ENCODE data around the gene RPL3. TPM values are rescaled to one million over a fixed set of nuclear protein-coding genes. Genes with fewer than 3 reads are reported as not detected.

The RPL3 gene
- total and polyA plus RNA-seq, 4 donors = 1,469 to 4,700 (median 2,307) TPM

- Histone ChIP-seq H3K36me3 (ENCODE audit: control insufficient read depth in 1 of 2, insufficient read depth in 2 of 2, low read length in 1 of 2) (no peaks in the 10 kb centered on the region), H3K27ac (ENCODE audit: low read depth in 1 of 2, low read length in 2 of 2) (no peak overlapping the region), H3K9me3 (ENCODE audit: control insufficient read depth, low read length) (no peaks in the 10 kb centered on the region), H3K27me3 (ENCODE audit: control insufficient read depth in 1 of 2, insufficient read depth in 2 of 2, low read length in 1 of 2) (no peaks in the 10 kb centered on the region), H3K4me3 (ENCODE audit: low read length in 2 of 2) (no peak overlapping the region), H3K4me1 (ENCODE audit: control insufficient read depth in 1 of 2, insufficient read depth in 2 of 2, low read length in 2 of 2) (no peaks in the 10 kb centered on the region)
- WGBS, 2 donors = 82 to 84% methylated on average over 13 of the region's 13 CpGs
- no peak for DNase-seq
- intact Hi-C loops (cut with DNase I) = no loop called here
- no peak for ATAC-seq (ENCODE audit: low FRiP score)
Observed at GRCh38 chr22:39278040-39278439, 41.4 kb downstream of the RPL3 start.

DNA sequence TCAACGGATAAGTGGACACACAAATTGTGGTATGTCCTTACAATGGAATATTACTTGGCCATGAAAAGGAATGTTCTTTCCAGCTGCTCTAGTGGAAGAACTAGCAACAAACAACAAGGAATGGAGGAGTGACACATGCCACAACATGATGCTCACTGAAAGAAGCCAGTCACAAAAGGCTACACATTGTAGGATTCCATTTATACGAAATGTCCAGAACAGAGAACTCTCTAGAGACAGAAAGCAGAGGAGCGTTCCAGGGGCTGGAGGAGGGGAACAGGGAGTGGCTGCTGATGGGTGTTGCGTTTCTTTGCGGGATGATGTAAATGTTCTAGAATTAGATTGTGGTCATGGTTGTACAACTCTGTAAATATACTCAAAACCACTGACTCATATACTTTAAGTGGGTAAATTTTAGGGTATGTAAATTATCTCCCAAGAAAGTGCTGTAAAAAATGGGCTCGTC lies 42.2 kb downstream of the RPL3 start:
- no peaks in the 10 kb centered on the region for H3K27me3 ChIP-seq (ENCODE audit: control insufficient read depth in 1 of 2, insufficient read depth in 2 of 2, low read length in 1 of 2)
- intact Hi-C loops (cut with DNase I) = no loop called here
- WGBS, 2 donors = 76 to 78% methylated on average over 6 of the region's 6 CpGs
- H3K4me3 ChIP-seq (ENCODE audit: low read length in 2 of 2) = no peak overlapping the region
- no peaks in the 10 kb centered on the region for H3K4me1 ChIP-seq (ENCODE audit: control insufficient read depth in 1 of 2, insufficient read depth in 2 of 2, low read length in 2 of 2)
- ATAC-seq (ENCODE audit: low FRiP score) (no peak), DNase-seq (no peak)
- H3K27ac ChIP-seq (ENCODE audit: low read depth in 1 of 2, low read length in 2 of 2) = no peak overlapping the region
- H3K9me3 ChIP-seq (ENCODE audit: control insufficient read depth, low read length) = no peaks in the 10 kb centered on the region
- no peaks in the 10 kb centered on the region for H3K36me3 ChIP-seq (ENCODE audit: control insufficient read depth in 1 of 2, insufficient read depth in 2 of 2, low read length in 1 of 2)

DNA sequence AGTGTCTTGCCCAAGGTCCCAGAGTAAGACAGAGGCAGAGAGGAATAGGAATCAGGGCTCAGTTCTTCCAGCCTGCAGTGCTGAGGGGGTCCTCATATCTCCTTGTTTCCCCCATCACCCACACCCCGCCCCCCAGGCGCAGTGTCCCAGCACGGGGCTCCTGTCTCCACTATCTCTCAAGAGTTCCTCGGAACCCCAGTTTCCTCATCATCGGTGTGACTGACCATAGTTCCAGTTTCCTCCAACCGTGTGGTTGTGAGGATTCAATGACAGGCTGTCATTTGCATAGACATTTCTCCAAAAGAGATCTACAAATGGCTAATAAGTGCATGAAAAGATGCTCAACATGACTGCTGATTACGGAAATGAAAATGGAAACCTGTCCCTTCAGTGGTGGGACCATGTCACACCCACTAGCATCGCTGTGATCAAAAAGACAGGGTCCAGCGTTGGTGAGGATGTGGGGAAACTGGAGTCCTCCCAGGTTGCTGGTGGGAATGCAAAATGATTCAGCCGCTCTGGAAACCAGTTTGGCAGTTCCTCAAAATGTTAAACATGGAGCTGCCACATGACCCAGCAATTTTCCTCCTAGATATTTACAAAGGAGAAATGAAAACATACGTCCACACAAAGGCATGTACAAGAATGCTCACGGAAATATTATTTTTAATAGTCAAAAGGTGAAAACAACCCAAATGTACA lies 42.8 kb downstream of the RPL3 start:
- DNase-seq (no peak), ATAC-seq (ENCODE audit: low FRiP score) (no peak)
- WGBS, 2 donors = 69 to 79% methylated on average over 12 of the region's 12 CpGs
- H3K36me3 ChIP-seq (ENCODE audit: control insufficient read depth in 1 of 2, insufficient read depth in 2 of 2, low read length in 1 of 2) = no peaks in the 10 kb centered on the region
- H3K27ac ChIP-seq (ENCODE audit: low read depth in 1 of 2, low read length in 2 of 2) = no peak overlapping the region
- intact Hi-C loops (cut with DNase I) = no loop called here
- H3K4me3 ChIP-seq (ENCODE audit: low read length in 2 of 2) = no peak overlapping the region
- H3K9me3 ChIP-seq (ENCODE audit: control insufficient read depth, low read length) = no peaks in the 10 kb centered on the region
- no peaks in the 10 kb centered on the region for H3K4me1 ChIP-seq (ENCODE audit: control insufficient read depth in 1 of 2, insufficient read depth in 2 of 2, low read length in 2 of 2)
- H3K27me3 ChIP-seq (ENCODE audit: control insufficient read depth in 1 of 2, insufficient read depth in 2 of 2, low read length in 1 of 2) = no peaks in the 10 kb centered on the region

- H3K4me1 ChIP-seq (ENCODE audit: control insufficient read depth in 1 of 2, insufficient read depth in 2 of 2, low read length in 2 of 2) = no peaks in the 10 kb centered on the region
- ATAC-seq (ENCODE audit: low FRiP score) (no peak), DNase-seq (no peak)
- no peaks in the 10 kb centered on the region for H3K9me3 ChIP-seq (ENCODE audit: control insufficient read depth, low read length)
- no peak overlapping the region for H3K4me3 ChIP-seq (ENCODE audit: low read length in 2 of 2)
- WGBS, 2 donors = 86% methylated on average over 8 to 9 of the region's 9 CpGs
- H3K27ac ChIP-seq (ENCODE audit: low read depth in 1 of 2, low read length in 2 of 2) = no peak overlapping the region
- no peaks in the 10 kb centered on the region for H3K36me3 ChIP-seq (ENCODE audit: control insufficient read depth in 1 of 2, insufficient read depth in 2 of 2, low read length in 1 of 2)
- no peaks in the 10 kb centered on the region for H3K27me3 ChIP-seq (ENCODE audit: control insufficient read depth in 1 of 2, insufficient read depth in 2 of 2, low read length in 1 of 2)
- intact Hi-C loops (cut with DNase I) = no loop called here
Observed at GRCh38 chr22:39275814-39276439, 43.5 kb downstream of the RPL3 start.

GRCh38 chr22:39273950-39274887 lies 45.2 kb downstream of the RPL3 start:
- Histone ChIP-seq H3K27ac (ENCODE audit: low read depth in 1 of 2, low read length in 2 of 2) (no peak overlapping the region), H3K27me3 (ENCODE audit: control insufficient read depth in 1 of 2, insufficient read depth in 2 of 2, low read length in 1 of 2) (no peaks in the 10 kb centered on the region), H3K36me3 (ENCODE audit: control insufficient read depth in 1 of 2, insufficient read depth in 2 of 2, low read length in 1 of 2) (no peaks in the 10 kb centered on the region), H3K9me3 (ENCODE audit: control insufficient read depth, low read length) (no peaks in the 10 kb centered on the region), H3K4me1 (ENCODE audit: control insufficient read depth in 1 of 2, insufficient read depth in 2 of 2, low read length in 2 of 2) (no peaks in the 10 kb centered on the region), H3K4me3 (ENCODE audit: low read length in 2 of 2) (no peak overlapping the region)
- WGBS, 2 donors = 84 to 87% methylated on average over 17 of the region's 17 CpGs
- DNase-seq (no peak), ATAC-seq (ENCODE audit: low FRiP score) (no peak)
- intact Hi-C loops (cut with DNase I) = no loop called here

DNA sequence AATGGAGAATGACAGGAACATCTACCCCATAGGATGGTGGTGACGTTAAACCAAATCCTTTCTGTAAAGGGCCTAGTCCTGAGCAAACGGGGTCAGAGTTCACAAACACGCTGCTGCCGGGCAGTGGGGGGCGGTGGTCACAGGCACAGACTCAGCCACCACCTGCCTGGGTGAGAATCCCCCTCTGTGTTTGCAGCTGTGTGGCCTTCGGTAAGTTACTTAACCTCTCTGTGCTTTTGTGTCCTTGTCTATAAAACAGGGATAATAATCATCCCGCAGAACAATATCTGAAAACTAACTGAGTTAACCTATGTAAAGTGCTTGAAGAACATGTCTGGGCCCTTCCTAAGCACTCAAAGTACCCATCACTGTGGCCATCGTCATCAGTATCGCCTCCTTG lies 48.6 kb downstream of the RPL3 start:
- no peaks in the 10 kb centered on the region for H3K27me3 ChIP-seq (ENCODE audit: control insufficient read depth in 1 of 2, insufficient read depth in 2 of 2, low read length in 1 of 2)
- H3K27ac ChIP-seq (ENCODE audit: low read depth in 1 of 2, low read length in 2 of 2) = no peak overlapping the region
- no peak for DNase-seq
- no peaks in the 10 kb centered on the region for H3K36me3 ChIP-seq (ENCODE audit: control insufficient read depth in 1 of 2, insufficient read depth in 2 of 2, low read length in 1 of 2)
- intact Hi-C loops (cut with DNase I) = no loop called here
- ATAC-seq (ENCODE audit: low FRiP score) = no peak
- H3K9me3 ChIP-seq (ENCODE audit: control insufficient read depth, low read length) = no peaks in the 10 kb centered on the region
- no peaks in the 10 kb centered on the region for H3K4me1 ChIP-seq (ENCODE audit: control insufficient read depth in 1 of 2, insufficient read depth in 2 of 2, low read length in 2 of 2)
- WGBS, 2 donors = 93 to 96% methylated on average over 9 of the region's 9 CpGs
- no peak overlapping the region for H3K4me3 ChIP-seq (ENCODE audit: low read length in 2 of 2)

DNA sequence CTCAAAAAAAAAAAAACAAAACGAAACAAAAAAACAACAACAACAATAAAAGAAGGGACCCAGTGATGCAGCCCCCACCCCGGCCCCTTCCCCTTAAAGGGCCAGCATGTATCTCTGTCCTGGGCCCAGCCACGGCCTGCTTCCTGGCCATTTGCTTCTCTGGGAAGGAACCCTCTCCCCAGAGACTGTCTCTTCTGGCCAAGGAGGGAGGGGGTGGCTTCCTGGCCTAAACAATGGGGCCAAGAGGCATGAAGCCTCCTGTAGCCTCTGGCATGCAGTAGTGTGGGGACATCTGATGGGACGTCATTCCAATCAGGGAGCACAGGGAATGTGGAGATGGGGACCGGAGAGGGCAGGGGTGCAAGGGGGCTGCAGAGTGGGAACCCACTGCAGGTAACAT lies 49.1 kb downstream of the RPL3 start:
- intact Hi-C loops (cut with DNase I) = no loop called here
- Histone ChIP-seq H3K4me3 (ENCODE audit: low read length in 2 of 2) (no peak overlapping the region), H3K27ac (ENCODE audit: low read depth in 1 of 2, low read length in 2 of 2) (no peak overlapping the region), H3K36me3 (ENCODE audit: control insufficient read depth in 1 of 2, insufficient read depth in 2 of 2, low read length in 1 of 2) (no peaks in the 10 kb centered on the region), H3K27me3 (ENCODE audit: control insufficient read depth in 1 of 2, insufficient read depth in 2 of 2, low read length in 1 of 2) (no peaks in the 10 kb centered on the region), H3K4me1 (ENCODE audit: control insufficient read depth in 1 of 2, insufficient read depth in 2 of 2, low read length in 2 of 2) (no peaks in the 10 kb centered on the region), H3K9me3 (ENCODE audit: control insufficient read depth, low read length) (no peaks in the 10 kb centered on the region)
- no peak for ATAC-seq (ENCODE audit: low FRiP score)
- no peak for DNase-seq
- WGBS, 2 donors = 84 to 88% methylated on average over 5 of the region's 5 CpGs

- H3K4me1 ChIP-seq (ENCODE audit: control insufficient read depth in 1 of 2, insufficient read depth in 2 of 2, low read length in 2 of 2) = no peaks in the 10 kb centered on the region
- intact Hi-C loops (cut with DNase I) = no loop called here
- H3K27ac ChIP-seq (ENCODE audit: low read depth in 1 of 2, low read length in 2 of 2) = no peak overlapping the region
- H3K36me3 ChIP-seq (ENCODE audit: control insufficient read depth in 1 of 2, insufficient read depth in 2 of 2, low read length in 1 of 2) = no peaks in the 10 kb centered on the region
- DNase-seq (no peak), ATAC-seq (ENCODE audit: low FRiP score) (no peak)
- WGBS, 2 donors = 84 to 88% methylated on average over 11 of the region's 11 CpGs
- no peak overlapping the region for H3K4me3 ChIP-seq (ENCODE audit: low read length in 2 of 2)
- no peaks in the 10 kb centered on the region for H3K9me3 ChIP-seq (ENCODE audit: control insufficient read depth, low read length)
- no peaks in the 10 kb centered on the region for H3K27me3 ChIP-seq (ENCODE audit: control insufficient read depth in 1 of 2, insufficient read depth in 2 of 2, low read length in 1 of 2)
Observed at GRCh38 chr22:39269095-39269790, 50.2 kb downstream of the RPL3 start.

All from aorta (tissue), 5 donors.